HG03457 (cell line): ENCODE results near the gene ARL13B.

Experiments used
- ATAC-seq: cut with Tn5 transposase; IDR thresholded peaks from one replicate; pipeline ENCODE4 v1.9.1; 2021; ENCODE audit warnings: moderate number of reproducible peaks; ENCODE audit not compliant: unreplicated experiment

ARL13B gene

DNA sequence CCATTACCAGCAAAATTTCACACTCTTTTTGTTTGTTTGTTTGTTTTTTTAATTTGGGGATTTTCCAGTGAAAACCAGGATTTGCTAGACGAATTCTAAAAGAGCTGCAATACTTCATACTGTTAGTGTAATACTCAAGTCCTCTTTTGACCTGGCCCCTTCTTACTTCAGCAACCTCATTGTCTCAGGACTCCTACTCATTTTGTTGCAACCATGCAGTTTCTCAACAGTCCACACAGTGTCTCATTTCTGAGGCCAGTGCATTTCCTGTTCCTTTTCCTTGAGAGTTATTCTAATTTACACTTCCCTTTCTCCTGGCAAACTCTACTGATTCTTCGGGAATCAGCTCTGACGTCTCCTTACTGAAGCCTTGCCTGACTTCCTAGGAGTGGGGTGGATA lies 118.5 kb downstream of the ARL13B start:
- no peak for ATAC-seq

DNA sequence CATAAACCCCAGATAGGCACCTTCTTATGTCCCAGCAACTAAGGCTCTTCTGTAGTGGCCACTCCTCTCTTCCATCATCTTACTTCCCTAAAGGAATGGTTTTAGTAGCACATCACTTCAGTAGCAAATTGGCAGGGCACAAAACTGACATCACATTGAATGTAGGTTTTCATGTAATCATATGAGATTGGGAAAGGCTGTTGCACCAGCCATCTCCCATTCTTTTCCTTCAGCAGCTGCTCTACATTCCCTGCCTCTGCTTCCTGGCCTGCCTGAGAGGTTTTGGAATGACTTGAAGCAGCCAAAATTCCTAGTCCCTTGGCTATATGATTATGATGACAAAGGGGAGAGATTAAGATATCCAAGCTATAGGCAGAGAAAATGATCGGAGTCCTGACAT lies 119.4 kb downstream of the ARL13B start:
- ATAC-seq: no peak

DNA sequence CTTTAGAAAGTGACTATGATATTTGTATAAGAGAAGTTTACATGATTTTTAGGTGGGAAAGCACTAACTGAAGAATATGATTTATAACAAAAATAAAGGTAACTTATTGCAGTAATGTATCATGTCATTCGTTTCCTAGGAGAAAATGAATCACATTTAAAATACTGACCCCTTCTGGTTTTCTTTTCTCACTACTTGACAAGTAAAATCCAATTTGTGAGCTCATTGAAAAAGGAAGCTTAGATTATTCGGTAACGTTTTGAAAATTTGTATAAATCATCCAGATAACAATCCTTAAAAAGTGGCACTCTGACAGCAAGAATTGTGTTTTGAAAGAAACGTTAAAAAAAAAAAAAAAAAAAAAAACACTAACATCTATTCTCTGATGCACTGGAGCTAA lies 121.9 kb downstream of the ARL13B start:
- ATAC-seq: no peak
